Stimulated activated CD8-positive, alpha-beta memory T cell treated with anti-CD3 and anti-CD28 coated beads, Interleukin-12 subunit alpha, Interleukin-12 subunit beta, amount 100 ng/mL, for 4 hours (primary cell): ENCODE results near the gene ZNF263.

Experiments used
- DNase-seq: peaks from one replicate; pipeline ENCODE4 v3.0.0-alpha.2; 2020; ENCODE audit warnings: low read depth

Gene ZNF263

DNA sequence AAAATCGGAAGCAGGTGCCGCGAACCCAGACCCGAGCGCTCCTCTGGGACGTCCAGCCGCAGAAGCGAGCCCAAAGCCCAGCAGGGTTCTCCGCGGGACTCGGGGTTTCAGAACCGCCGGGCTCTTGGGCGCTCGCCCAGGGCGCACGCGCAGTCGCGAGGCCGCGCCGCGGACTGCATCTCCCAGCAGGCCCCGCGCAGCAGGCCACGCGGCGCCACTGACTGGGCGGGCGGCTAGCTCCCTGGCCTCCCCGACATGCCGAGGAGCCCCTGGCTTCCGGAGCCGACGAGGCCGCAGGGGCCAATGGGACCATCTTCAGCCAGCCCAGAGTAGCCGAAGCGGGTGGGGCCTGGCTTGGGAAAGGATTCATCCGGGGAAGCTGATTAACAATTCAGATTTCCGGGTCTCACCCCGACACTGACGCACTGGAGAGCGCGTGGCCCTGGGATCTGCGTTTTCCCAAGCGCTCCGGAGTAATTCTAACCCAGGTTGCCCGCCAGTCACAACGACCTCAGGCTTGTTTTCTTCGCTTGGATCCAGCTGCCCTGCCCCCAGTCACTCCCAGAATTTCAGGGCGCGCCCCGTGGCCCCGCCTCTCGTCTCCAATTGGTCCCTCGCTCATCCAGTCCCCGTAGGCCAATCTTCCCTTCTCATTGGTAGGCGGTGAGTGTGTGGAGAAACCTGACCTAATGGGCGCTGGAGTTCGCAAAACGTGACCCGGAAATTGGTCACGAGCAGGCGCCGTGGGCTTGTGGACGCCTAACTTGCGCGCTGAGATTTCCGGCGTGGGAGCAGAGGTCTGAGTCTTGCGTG, at the start of gene ZNF263:
TSS of gene ZNF263 (plus strand) at position 762 of the 813 bp plus-strand sequence. CDS start 328 bp downstream, outside the sequence.
- DNase-seq, result peak; percentile 87

DNA sequence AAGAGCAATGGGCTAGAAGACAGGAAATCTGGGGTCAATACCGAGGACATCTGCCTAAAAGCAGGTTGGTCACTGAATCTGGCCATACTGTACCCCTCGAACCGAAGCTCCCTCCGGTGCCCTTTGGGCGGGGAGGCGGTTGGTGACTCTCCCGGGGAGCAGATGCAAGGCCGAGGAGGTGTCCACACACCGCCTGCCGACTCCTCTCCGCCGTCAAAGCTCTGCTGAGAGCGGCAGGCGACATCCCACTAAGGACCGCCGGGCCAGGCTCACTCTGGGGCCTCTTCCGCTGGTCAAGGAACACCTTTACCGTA, 48.8 kb upstream of the ZNF263 start:
- DNase-seq, result no peak

DNA sequence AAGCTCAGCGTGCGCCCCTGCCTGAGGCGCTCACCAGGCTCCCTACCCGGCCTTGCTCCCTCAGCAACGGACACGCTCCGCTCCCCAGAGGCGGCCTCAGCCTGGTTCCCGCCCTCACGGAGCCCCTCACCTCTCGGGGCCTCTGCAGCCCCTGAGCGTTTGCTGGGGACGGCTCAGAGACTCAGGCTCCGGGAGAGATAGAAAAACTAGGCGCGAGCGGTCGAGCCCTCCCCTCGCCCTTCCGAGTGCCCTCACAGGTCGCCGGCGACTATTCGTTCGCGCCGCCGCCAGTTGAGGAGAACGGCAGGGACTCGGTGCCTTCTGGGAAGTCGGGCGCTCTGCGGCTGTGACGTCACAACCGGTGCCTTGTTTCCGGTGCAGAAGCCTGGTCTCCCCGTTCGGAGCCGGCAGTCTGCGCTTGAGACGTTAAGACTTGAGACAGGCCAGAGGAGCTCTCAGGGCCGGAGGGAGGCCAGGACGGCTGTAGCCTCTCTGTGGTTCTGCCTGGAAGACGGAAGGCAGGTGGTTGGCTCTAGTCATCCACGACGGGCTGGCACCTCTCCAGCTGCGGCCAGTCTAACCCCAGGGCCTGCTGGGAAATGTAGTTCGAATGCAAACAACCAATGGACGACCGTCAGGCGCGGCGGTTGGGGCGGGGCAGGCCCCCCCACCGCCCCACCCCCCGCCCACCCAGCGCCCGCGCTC, 48.3 kb upstream of the ZNF263 start, which contains the start of gene ZNF200:
TSS of gene ZNF200 (minus strand) at position 302 of the 705 bp plus-strand sequence. CDS start 1,403 bp downstream, outside the sequence.
- peak; percentile 86 for DNase-seq

DNA sequence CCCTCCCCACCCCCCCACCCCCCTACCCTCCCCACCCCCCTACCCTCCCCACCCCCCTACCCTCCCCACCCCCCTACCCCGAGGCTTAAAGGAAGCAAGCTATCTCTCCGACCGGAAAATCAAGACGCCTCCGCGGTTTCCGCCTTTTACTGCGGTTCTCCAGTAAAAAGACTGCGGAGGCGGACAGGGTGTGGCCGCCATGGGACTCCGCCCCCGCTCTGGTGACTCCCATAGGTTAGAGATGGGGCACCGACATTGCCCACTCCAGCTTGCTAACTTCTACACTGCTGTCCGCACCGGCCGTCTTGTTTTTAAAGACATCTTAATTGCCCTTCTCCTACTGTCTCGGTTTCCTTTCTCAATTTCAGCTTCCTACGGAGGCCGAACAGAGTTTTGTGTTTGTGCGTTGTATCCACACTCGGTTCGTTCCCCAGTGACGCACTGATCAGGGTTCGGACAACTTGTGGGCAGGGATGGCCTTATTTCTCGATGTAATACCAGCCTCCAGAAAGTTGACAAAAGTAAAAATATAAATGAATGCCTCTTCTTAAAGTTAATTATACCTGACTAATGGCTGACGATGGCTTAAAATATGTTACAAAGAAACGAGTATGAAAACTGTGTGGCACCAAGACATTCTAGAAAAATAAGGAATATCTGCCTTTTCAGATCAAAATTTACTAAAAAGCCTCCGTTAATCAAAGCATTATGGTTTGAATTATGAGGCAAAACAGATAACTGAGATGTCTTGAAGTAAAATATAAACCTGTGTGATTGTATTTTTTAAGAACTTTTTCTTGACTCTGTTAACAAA, 47.2 kb upstream of the ZNF263 start:
- no peak for DNase-seq

DNA sequence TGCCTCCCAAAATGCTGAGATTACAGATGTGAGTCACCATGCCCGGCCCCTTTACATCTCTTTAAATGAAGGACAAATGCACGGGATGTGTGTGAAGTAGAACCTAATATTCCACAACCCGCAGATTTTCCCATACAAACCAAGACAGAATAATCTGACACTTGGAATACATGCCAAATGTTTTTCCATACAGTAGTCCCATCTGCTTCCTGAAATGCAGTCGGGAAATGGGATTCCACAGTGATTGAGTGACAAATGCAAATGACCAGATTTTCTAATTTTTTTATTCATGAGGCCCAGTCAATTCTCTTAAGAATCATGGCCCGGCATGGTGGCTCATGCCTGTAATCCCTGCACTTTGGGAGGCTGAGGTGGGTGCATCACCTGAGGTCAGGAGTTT, 41.5 kb upstream of the ZNF263 start:
- no peak for DNase-seq

DNA sequence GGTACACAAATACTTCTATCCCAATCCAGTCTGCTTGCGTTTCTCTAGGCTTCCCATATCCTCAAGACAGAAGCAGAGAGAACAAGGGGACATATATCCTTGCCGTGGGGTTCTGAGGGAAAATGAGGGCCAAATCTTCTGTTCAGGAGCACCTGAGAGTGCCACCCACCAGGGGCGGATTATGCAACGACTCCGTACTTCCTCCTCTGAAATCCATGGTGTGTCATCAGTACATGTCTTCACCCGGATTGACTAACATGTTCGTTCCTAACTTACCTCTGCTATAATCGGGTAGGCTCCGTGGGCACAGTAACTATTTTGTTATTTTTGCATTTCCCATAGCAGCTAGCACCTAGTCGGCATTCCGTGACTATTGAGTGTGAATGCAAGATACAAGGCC, 40.6 kb upstream of the ZNF263 start:
- DNase-seq, result no peak

DNA sequence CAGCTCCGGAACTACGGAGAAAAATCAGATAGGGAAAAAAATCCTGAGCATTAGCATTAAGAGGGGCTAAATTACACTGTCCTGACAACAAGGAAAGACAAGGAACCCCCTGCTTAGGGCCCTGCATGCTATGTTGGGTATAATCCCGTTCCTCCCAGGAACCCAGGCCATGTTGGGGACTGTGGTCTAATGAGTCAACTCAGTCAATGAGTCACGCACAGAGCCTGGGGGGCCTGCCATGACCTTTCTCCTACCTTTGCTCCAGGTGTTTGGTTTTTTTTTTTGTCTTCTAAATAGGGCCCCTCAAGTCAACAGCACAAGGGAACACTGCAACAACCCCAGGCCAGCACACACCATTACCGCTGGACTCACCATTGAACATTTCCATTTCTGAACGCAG, 39.4 kb upstream of the ZNF263 start:
- DNase-seq, result no peak

DNA sequence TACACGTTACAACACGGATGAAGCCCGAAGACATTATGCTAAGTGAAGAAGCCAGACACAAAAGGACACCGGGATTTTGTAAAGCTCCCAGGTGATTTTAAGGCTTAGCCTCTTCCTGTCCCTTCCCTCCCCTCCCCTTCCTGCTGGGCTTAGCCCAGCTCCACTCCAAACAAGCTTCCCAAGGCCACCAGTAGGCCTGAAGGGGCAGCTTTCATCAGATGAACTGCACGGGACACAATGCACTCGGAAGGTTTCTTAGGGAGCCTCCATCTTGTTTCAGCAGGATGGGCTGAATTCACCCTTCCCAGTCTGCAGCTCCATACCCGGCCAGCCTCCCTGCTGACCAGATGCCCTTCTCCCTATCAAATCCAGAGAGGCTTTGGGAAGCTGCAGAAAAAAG, 37.3 kb upstream of the ZNF263 start:
- no peak for DNase-seq

DNA sequence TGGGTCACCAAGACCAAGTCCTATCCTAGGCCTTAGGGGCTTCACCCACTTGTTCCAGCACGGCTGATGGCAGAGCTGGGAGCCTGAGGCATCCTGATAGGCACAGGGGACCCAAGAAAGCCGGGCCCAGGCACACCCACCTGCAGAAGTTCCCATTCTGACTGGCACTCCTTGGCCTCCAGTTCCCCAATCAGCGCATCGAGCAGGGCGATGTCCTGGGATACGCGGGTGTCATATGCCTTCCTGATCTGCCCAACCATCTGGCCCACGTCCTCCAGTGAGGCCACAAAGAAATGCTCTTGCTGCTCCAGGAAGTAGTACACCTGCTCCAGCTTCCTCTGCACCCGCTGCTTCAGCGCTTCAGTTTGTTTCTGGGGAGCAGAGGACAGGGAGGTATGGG, 36.4 kb upstream of the ZNF263 start:
- no peak for DNase-seq

DNA sequence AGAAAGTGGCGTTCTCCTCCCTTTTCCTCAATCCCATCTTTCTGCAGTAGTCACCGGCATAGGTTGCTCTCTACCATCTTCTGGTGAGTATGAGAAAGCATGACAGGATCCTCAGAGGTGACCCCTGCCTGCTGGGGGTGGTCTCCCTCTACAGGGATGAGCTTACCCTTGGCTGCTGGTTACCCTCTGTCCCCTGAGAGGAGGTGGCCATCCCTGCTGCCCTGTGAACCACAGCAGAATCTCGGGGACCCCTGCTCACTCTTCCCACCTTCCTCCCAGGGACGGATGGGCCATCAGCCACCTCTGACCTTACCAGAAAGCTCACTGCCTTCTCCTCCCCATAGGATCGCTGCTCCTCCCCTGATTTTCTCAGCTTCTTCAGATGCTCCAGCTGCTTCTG, 34.7 kb upstream of the ZNF263 start:
- no peak for DNase-seq

DNA sequence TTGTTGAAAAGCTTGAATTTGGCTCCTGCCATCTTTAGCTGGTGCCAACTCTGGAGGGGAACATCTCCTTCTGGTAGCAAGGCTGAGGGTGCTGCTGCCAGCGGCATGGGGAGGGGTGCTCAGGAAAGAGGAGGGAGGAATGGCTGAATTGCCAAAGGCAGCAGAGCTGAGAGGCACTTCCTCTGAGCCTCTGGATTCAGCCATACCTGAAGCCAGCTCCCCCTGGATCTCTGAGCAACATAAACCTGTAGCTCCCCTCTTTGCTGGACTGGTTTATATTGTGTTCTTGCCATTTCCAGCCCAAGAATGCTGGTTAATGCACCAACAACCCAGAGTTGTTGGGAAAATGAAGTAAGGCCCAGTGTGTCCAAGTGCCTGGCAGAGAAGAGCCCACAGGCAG, 34.3 kb upstream of the ZNF263 start:
- no peak for DNase-seq

DNA sequence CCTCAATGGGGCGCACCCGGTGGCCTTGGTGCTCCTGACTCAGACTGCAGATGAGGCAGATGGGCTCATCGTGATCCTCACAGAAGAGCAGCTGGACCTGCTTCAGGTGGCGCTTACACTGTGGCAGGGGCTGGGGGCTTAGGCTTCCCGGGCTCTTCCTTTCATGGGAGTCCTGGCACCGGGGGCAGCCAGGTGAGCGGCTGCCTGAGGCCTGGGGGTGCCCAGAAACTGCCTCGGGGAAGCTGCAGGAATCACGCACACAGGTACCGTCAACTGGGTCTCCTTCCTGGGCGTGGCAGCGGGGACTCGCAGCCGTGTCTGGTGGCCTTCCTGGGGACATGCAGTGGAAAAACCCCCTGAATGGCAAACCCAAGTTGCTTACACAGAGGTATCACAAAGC, 33.8 kb upstream of the ZNF263 start:
- DNase-seq, result no peak

DNA sequence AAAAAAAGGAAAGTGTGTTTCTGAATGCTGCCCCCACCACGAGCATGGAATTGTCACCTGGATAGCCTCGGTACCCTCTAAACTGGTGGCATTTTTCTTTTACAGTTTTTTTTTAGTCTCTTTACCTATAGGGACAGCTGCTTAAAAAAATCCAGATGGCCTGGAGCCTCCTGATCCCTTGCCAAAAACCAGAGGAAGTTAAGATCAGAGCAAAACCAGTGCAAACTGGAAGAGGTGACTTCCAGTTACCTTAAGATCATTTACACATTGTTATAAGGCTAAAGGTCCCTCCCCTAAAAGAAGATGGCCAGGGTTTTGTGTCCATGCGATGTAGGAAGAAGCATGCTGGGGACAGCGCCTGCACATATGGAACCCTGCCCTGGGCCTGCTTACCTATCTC, 30.3 kb upstream of the ZNF263 start:
- DNase-seq, result no peak

DNA sequence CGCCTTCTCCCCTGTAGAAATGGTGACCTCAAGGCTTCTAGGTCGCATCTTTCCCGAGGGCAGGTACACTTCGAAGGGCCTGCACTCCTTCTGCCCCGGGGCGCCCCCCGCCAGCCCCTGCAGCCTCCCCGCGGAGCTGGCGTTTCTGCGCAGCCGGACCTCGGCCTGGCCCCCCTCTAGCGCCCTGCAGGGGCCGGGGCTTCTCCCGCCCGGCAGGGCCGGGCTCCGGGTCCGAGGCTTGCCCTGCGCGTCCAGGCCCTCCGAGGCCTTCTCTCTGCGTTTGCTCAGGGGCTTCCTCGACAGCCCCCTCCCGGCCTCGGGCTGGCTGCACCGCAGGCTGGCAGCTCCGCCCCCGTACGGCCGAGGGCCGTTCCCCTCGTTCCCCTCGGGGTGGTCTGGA, 29.0 kb upstream of the ZNF263 start:
- no peak for DNase-seq

DNA sequence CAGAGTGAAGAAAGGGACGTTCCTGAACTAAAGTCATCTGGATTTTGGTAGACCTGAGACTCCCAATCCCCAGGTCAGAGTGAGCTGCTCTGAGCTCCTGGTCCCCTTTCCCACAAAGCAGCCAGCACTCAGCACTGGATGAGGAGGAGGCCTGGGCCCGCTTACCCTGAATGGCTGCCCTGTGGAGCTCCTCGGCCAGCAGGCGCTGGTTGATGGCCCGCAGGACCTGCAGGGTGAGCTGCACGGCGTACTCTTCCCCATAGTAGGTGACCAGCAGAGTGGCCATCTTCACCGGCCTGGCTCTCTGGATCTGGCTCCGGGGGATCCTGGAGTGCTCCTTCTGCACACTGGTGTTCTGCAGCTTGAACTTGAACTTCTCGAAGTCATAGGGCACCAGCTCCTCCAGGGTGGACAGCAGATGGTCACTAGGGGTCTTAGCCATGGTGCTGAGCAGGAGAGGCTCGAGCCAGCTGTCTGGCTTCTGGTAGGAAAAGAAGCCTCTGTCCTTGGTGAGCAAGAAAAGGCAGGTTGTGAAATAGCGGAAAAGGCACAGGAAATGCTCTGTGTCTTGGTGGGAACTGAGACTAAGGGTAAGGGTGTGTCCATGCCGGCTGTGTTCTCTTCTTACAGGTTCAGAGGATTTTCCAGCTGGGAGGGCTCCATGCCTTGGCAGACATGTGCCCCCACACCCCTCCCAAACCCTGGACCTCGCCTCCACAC, 27.0 kb upstream of the ZNF263 start, which contains the start of gene MEFV:
TSS of gene MEFV (minus strand) at position 488 of the 720 bp plus-strand sequence. CDS start at position 442, 46 bp downstream.
- no peak for DNase-seq

DNA sequence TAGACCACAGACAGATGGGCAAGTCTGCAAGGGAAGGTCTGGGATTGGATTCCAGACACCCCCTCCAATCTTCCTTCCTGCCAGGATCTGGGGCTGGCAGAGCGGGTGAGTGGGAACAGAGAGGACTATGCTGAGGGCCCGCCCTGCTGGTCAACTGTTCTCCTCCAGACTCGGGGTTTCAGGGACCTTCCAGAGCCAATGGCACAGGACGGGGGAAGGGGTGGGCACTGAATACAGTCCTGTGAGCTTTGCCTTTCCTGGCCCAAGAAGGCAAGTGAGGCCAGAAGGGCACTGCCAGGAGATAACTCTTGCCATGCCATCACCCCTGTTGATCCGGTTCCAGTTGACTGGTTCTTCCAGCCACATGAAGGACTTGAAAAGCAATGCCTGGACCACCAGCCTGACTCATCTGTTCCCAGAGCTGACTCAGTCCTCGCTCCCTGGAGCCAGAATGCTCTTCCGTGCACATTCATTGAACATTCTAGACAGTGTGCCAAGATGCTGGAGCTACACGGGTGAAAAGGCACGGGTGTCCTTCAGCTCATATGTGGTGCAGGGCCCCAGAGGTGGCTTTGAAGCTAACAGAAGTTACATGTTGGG, 26.3 kb upstream of the ZNF263 start:
- DNase-seq, result no peak

DNA sequence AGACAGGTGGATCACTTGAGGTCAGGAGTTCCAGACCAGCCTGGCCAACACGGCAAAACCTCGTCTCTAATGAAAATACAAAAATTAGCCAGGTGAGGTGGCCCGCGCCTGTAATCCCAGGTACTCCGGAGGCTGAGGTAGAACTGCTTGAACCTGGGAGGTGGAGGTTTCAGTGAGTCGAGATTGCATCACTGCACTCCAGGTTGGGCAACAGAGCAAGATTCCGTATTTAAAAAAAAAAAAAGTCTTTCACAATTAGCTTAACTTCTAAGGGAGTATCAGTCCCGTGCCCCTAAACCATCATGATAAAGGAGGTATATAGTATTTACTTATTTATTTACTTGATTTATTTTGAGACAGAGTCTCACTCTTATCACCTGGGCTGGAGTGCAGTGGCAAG, 23.5 kb upstream of the ZNF263 start:
- DNase-seq, result no peak

DNA sequence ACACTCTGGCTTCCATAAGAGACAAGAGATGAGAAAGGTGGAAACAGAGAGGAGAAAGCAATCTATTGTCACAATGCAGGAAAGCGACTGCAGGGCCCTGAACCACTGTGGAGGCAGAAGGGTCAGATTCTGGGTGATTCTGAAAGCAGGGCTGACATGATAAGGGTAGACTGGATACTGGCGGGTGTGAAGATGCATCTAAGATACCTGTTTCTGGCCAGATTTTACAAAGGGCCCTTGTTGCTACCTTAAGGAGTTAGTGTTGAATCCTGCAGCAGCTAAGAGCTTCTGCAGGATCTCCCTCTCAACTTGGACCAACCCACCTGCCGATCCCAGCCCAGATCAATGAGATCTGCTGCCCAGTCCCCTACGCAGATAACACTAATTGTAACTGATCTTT, 20.8 kb upstream of the ZNF263 start:
- no peak for DNase-seq

DNA sequence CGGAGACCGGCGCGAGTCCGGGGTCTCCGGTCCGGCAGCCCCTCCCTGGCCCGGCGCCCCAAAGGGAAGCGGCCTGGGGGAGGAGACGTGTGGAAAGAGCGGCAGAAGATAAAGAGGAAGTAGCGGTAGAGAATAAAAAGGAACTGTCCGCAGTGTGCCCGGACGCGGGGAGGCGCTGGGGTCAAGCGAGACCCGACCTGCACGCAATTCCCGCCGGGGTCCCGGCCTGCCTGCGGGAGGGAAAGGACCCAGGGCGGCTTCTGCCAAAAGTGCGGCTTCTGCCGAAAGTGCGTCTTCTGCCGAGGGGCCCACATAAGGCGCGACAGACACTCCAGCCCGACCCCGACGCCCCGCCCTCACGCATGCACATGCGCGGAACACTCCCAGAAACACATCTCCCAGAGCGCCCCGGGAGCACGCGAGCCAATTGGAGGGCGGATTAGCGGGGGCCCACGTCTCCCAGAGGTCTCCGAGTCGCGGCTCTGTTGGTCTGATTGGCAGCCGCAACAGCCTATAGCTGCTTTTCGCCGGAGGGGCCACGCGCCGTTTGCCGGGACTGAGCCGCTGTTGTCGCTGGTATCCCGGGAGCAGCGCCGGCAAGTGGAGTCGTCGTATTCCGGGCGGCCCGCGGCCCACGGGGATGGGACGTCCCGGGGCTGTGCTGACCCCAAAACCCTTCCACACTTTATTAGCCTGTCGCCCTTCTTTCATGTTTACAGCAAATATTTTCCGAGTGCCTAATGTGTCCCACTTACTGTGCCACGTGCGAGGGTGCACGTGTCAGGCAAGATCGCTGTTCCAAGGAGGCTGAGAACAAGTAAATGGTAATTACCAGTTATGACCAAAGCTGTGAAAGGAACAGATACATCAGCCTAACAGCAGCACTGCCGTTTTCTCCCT, 18.9 kb upstream of the ZNF263 start:
- peak; percentile 92 for DNase-seq

DNA sequence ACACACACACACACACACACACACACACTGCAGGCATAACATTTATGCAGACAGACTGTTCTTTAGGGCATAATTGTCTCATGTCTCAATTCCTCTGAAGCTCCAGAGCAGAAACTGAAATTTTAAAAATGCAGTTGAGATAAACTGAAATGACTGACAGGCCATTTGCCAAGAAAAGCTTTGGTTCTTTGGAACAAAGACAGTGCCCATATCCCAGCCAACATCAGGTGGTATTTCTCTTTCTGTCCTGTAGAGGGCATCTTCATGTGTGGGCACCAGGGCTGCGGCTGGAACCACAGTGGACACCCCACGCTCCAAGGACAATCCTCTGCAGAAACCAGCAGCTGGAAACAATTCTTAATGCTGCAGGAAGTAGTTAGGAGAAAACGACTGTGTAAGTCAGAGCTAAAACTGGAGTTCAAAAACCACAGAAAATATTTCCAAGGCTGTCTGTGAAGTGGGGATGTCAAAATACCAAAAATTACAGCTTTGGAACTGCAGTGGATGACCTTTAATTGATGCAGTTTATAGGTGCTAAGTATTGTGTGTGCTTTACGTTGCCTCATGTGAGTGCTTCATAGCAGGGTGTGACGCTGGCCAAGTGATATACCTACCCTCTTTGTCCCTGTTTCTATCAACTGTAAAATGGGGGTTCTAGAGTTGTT, 16.3 kb upstream of the ZNF263 start:
- DNase-seq, result no peak
